ENCODE data around the gene ZNF584.
A peak's percentile ranks its signal among the peaks of the same experiment; 100 is the strongest.

Gene ZNF584

DNA sequence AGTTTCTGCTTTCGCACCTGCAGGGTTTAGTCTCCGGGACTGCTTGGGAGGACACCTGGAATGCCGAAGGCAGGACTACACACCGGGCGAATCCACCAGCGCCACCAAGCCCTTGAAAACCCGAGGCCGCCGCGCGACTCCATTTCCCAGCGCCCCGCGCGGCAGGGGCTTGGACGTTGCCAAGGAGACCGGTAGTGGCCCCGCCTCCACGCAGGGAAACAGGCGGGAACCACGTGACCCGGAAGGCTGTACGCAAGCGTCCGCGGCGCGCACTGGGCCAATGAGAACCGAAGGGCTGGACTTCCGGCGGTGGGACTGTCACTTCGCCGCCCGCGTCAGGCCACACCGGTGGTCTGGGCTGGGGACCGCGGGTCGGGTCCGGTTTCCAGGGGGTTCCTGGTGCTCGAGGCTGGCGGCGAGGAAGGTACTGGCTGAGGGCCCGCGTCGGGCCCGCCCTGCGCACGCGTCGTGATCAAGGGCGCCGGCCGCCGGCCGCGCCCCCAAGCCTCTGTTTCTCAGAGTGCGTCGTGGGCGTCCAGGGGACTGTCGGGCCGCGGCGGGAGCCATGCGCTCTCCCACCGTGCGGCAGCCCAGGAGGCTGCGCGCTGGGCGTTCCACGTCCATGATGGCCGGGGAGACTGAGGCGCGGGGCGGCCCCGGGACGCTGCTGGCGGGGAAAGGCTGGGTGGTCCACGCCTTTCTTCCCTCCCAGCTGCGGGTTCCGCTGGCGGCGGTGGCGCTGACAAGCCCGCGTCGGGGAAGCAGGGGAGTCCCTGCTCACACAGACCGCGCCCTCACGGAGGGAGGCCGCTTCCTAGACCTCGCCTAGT is 58.5 kb downstream of the ZNF584 start, which contains the start of gene ZNF324:
TSS of gene ZNF324 (plus strand) at position 321 of the 830 bp plus-strand sequence. CDS start 2,106 bp downstream, outside the sequence.
- peak; percentile 94 for DNase-seq
